Stimulated activated CD8-positive, alpha-beta memory T cell treated with anti-CD3 and anti-CD28 coated beads, Interleukin-12 subunit alpha, Interleukin-12 subunit beta, amount 100 ng/mL, for 4 hours (primary cell): Measurements from ENCODE around the gene PLCB1.

Experiments used
- DNase-seq: peaks from one replicate; pipeline ENCODE4 v3.0.0-alpha.2; 2020; ENCODE audit warnings: low read depth

The PLCB1 gene

DNA sequence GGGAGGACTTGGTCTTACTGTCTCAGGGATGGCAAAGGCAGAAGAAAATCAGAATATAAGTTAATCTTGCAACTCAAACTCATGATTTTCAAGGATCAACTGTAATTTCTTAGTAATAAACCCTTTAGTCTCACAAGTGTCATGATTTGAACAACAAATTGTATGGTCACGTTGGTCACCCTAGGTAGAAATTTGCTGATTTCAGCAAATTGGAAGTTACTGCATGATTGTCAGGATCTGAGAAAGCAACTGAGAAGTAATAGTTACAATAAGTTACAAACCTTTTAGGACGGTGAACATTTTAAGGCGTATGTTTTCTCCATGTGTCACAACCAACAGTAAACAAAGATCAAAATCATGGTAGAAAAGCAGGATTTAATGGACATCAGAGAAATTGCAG lies 375.2 kb downstream of the PLCB1 start:
- DNase-seq, result no peak

DNA sequence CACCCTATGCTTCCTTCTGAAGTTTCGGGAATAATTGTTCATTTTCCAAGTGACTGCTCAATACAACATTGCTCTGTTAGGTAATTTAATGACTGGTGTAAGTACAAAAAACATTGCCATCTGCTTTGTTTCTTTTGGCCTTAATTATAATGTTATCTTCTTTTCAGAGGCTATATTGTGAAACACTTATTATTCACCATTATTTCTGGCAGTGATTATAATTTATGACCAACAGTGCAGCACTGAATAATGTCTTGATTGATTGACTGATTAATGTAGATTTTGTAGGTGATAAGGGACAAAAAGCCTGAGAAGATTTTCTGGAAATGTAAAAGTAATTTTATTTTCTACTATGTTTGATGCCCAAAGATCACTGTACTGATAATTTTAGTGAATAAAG lies 377.7 kb downstream of the PLCB1 start:
- no peak for DNase-seq

DNA sequence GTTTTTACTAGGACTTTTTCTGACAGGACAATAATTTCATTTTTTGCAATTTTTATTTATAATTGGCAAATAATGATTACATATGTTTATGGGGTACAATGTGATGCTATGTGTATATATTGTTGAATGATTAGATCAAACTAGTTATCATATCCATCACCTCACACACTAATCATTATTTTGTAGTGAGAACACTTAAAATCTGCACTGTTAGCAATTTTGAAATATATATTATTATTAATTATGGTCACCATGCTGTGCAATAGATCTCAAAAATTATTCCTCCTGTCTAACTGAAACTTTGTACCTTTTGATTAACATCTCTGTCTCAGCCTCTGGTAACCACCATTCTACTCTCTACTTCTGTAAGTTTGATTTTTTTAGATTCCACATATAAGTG lies 378.7 kb downstream of the PLCB1 start:
- DNase-seq, result no peak

DNA sequence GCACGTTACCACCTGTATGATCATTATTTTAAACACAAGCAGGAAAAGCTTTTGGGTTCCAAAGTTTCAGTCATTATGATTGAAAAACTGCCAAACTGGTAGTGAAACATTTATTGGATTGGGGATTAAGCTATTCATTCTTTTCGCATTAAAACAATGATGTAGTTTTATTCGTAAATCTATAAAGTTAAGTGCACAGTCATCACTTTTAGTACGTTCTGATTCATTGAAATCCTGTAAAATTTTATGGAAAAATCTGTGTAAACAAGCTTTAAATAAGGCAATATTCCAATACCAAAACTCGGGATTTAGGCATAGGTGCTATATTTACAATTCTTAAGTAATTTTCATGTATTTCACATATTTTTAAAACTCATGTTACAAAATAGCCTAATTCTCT lies 379.9 kb downstream of the PLCB1 start:
- no peak for DNase-seq

DNA sequence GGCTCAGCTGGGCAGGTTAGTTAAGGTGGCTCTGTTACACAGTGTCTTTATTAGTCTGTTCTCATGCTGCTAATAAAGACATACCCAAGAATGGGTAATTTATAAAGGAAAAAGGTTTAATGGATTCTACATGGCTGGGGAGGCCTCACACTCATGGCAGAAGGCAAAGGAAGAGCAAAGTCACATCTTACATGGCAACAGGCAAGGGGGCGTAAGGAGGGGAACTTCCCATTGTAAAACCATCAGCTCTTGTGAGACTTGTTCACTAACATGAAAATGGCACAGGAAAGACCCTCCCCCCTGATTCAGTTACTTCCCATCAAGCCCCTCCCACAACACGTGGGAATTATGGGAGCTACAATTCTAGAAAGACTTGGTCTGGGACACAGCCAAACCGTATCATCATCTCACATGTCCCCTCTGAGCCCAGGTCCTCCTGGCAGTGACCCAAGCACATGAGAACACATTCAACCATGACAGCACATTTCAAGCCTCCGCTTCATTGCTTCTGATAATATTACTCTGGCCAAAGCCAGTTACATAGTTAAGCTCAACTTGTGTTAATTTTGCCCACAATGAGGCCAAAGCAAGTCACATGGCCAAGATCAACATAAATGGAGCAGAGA lies 383.9 kb downstream of the PLCB1 start:
- no peak for DNase-seq

DNA sequence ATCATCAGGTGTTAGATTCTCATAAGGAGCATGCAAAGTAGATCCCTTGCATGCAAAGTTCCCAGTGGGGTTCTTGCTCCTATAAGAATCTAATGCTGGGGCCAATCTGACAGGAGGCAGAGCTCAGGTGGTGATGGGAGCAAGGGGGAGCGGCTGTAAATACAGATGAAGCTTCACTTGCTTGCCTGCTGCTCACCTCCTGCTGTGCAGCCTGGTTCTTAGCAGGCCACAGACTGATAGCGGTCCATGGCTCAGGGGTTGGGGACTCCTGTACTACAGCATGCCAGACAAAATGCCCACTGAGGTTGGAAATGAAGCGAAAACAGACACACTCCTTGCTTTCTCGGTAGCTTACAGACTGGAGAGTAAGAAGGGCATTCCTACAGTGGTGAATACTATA lies 386.8 kb downstream of the PLCB1 start:
- no peak for DNase-seq

DNA sequence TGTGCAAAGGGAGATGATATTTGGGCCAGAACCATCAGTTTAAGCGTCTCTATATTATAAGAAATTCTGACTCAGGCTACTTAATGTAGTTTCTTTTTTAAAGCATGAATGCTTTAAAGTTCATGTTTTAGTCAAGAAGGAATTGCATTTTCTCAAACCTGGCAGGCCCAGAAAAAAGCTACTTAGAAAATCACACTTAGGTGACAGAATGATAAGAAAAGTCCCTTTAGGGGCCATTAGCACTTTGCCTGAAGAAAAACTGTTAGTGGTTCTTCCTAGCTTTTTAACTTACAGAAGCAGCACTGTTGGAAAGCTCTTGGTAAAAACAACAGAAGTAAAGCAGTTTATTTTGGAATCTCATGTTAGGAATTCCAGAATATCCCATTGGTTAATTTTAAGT lies 387.8 kb downstream of the PLCB1 start:
- DNase-seq, result no peak

DNA sequence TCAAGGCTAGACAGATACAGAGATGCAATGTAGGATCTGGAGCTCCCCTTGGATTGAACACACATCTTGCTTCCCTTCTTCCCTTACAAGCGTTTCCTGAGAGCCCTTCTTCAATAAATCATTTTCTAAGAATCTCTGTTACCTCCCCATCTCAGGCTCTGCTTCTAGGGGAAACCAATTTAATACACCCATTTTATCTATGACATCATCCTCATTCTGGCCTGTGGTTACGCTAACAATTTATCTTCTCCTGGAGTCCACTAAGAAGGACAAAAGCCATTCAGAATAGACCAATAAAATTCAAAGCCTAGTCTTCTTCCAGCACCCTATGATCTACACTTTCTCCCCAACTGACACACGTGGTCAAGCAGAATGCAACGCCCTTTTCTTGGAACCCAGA lies 390.1 kb downstream of the PLCB1 start:
- DNase-seq, result no peak

DNA sequence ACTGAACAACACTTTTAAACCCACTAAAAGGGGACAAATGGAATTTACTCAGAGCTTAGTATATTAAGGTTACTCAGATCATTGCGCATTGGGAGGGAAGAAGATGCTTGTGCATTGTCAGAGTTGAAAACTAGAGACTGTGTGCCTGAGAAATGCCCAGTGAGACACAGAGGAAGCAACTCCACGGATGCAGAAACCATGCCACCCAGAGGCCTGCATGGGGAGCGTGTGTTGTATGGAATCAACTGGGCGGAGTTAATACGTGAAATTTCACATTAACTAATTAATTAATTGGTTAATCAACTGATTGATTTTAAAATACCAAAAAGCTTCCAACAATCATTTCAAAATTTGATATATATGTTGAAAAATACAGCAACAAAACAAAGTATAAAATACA lies 391.6 kb downstream of the PLCB1 start:
- no peak for DNase-seq

DNA sequence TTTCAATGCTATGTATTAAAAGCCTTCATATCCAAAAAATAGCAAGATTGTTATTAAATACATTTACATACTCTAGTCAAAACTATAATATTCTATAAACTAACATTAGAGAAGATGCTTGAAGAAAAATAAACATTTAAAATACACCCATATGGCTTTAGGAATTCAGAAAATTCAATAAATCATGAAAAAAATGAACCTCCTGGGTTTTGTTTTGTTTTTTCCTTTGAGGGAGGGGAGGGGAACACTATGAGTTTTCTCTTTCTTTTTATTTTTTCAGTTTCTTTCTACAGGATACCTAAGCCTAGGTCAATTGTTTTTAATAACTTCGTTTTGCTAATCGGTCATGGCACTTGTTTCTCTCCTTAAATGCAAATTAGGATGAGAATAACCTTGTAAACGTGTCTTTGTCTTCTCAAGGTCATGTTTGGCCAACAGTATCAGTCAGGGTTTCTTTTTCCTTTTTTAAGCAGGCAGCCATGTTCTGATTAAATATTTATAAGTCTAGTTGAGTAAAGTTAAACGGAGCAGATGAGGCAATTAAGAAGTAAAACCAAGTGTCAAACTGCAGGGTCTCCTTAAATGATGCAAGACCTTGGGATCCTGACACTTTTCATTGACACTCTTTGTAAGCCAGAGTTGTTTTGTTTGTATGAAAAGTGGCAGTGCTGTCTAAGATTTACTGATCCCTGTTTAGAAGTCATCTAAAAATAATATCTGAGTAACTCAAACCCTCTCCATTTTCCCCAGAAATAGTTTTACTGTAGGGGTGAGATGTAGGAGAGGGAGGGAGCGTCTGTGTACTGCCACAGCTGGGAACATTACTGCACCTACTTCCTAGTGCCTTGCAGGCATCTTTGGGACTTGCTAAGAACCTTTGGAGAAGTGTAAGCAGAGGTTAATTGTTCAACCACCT lies 392.3 kb downstream of the PLCB1 start:
- DNase-seq, result no peak

DNA sequence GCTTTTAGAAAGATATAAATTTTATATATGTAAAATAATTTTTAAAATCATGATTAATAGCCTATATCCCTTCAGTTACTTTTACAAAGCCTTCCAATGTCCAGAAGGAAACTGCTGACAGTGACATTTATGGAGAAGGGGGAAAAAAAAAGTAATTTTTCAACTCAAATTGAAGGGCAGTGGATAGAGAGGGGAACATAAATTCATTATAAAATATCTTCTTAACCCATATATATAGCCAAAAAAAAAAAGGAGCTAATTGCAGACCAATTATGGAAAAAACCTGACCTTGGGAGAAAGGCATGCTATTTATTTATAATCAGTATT lies 392.9 kb downstream of the PLCB1 start:
- no peak for DNase-seq

DNA sequence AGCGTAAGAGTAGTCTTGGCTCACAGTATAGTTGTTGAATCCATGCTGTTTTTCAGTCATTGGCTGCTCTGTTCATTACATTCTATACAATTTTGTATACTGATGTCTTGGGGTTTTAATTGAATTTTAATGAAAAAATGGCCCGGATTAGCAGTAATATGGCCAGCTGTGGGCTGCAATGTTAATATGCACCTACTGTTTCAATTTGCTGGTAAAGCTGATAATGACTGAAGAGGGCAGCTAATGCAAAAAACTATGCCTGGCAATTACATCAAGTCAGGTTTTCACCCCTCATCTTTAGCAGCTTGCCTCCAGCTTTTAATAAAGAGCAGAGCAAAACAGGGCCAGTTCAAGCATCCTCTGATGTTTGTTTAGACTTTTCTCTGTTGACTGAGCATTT lies 394.5 kb downstream of the PLCB1 start:
- DNase-seq, result no peak

DNA sequence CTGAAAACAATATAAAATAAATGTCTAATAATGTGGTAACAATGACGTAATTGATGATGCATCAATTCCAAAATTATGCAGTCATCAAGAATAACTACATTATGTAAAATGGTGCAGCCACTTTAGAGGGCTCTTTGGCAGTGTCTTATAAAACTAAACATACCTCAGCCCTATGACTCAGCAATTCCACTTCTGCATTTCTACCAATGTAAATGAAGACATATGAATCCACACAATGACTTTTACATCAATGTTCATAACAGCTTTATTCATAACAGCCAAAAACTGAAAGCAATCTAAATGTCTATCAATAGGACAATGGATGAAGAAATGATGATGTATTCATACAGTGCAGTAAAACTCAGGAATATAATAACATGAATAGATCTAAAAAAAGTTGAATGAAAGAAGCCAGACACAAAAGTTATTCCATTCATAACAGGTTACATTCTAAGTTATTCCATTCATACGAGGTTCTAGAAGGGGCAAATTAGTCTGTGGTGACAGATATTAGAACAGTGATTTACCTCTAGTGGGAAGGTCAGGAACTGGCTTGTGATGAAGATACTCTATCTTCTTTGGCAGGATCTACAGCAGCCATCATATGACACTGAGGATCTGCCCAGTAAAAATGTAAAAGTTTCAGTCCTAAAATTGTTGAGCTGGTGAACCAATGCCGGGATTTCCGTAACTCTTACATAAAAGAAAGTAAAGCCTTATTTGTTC lies 396.1 kb downstream of the PLCB1 start:
- no peak for DNase-seq

DNA sequence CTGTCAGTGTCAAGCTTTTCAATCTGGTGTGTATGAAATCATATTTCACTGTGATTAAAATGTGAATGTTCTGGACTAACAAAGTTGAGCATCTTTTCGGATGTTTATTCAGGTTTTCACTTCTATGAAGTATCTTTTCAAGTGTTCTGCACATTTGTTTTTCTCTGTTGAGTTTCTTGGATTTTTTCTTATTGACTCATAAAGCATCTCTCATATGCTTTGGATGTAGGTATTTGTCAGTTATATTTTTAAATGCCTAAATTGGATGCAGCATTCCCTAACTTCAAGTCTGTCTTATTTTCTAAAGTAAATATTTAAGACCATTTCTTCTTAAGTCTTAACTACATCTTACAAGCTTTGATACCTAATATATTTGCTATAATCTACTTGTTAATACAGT lies 398.0 kb downstream of the PLCB1 start:
- no peak for DNase-seq

DNA sequence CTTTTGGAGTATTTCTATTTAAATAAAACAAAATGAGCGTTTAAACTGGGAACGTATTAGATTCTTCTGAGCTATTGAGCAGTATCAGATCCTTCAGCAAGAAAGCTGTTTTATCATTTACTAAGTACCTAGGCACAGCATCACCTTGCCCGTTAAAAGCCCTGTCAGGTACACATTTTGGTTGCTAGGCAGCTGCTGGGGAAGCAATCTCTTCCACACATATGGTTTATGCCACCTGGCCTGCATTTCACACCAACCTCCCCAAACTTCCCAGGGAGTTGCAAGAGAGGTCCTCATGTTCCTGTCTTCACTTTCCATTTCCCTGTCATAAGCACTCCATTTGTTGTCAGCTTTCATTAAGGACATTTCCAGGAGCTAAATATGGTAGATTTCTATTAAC lies 400.1 kb downstream of the PLCB1 start:
- no peak for DNase-seq

DNA sequence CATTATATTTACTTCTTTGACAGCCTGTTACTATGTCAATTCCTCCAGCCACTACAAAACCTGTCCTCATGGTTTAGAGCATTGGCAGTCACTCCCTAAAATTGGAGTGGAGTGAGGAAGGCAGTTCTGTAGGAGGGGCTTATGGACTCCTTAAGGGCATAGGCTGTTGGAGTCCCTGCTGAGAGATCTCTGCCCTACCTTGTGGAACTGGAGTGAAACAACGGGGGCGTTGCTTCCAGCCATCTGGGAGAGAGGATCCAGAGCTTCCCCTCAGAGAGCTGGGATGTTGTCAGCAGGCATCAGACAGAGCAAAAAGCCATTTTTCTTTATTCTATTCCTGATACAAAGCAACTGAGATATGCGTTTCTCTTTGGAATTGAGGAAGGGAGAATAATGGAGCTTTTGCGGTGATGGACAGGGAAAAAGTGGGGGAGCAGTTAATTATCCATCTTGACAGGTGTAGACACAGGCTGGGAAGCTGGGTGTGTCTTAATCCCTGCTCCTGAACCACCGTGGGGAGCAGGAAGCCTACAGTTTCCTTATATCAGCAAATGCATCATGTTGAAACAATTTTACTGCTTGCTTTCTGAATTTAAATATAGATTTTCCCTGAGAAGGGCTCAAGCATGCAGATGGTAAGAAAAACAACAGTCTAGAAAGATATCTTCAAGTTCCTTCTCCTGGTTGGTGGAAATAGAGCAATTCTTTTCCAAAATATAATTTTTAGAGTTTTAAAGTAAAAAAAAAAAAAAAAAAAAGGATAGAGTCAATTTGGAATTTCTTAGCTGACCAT lies 402.5 kb downstream of the PLCB1 start:
- no peak for DNase-seq

DNA sequence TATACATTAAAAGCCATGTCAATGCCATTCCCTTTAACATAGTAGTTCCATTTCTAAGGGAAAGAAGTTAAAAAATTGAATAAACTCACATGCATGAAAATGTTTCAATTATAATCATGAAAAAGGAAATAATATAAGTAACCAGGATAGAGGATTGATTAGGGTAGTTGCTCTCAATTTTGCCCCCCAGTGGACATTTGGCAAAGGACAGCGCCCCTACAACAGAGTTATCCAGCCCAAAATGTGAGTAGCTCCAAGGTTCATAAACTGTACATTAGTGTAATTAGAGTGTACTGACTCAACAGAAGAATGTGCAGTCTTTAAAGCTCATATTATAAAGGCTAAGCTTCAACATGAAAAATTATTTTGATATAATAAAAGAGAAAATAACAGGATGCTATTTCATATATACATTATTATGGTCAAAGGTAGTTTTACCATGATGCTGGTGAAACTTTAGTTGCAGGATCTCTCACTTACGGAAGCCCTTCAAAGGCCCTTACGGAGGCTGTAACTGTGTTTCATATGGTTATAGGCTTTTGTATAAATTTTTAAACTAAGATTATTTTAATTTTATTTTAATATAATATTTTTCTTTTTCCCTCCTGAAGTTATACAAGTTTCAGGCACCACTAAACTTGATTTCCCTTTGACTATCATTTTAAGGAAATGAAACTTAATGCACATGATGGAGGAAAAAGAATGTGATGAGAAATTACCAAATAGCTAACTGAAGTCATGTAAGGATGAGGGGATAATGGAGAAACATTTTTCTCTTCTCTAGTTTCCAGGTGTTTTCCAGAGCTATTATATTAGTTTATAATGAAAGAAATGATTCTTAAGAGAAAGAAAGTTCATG lies 403.6 kb downstream of the PLCB1 start:
- DNase-seq, result no peak

DNA sequence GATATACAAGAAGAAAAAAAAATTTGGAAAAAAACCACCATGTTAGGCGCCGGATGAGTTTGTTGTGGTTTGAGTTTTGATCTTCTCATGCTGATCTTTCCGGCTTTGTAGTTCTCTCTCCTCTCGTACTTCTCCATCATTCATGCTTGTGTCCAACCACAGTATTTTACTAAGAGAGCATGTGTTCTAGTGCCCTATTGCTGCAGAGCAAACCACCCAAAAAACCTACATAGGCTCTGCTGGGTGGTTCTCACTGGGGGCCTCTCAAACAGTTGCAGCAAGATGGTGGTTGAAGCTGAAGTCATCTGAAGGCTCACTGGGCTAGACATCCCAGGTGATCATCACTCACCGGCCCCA lies 404.2 kb downstream of the PLCB1 start:
- DNase-seq, result no peak

DNA sequence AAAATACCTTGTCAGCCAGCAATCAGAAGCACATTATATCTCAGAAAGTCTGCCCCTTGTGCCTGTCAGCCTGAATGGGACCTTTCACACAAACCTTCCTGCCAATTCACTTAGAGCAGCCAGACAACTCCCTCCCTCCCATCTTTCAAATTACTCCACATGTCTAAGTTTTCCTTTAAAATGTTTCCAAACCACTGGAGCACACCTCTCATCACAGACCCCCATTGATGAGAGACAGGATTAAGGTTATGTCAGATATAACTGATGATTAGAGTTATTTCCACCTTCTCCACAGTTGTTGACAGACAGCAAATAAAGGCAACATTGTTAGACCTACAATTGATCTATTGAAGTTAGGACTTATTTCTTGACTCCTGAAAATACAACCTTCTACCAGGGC lies 408.4 kb downstream of the PLCB1 start:
- no peak for DNase-seq

DNA sequence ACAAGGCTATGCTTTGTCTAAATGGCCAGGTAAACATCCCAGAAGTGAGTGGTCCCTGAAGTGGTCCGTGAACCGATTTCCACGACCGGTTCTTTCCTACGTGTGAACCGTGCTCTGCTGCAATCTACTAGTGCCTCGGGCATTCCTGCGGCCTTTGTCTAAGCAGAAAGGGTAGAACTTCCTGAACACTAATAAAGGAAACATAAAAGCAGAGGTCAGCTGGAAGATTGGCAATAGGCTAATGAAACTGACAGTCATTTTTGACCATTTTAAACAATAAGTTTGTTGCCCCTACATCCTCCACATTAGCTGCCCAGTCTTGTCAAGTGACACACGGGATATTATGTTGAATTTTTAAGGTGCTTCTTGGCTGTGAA lies 410.0 kb downstream of the PLCB1 start:
- no peak for DNase-seq

DNA sequence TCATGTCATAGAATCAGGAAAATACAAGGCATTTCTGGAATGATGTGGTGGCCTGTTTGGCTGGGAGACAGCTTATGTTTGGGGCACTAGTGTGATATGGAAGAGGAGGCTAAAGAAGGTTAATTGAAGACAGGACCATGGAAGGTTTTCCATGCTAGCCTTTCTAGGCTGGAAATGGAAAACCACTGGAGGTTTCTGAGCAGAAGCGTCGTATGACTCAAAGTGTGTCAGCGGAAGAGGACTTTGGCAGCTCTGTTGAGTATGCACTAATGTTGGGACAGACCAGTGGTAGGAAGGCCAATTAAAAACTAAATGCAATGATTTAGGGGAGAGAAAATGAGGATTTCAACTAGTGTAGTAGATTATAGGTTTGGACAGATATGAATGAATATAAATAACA lies 413.1 kb downstream of the PLCB1 start:
- DNase-seq, result no peak
